Thyroid gland (tissue), 4 donors: ENCODE data around the gene SORCS2. TPM values are rescaled to one million over a fixed set of nuclear protein-coding genes. Genes with fewer than 3 reads are reported as not detected.

ENCODE experiments used
- DNase-seq, 2 donors: peaks; one replicate each; pipeline ENCODE4 v3.0.0-alpha.2; 2019
- H3K27ac ChIP-seq, 3 donors: fragments of 200-600 bp; sonication (generic); 1 replicate in 2 of 3; 2 replicates in 1 of 3; pipeline ENCODE4 v1.5.1; 2016 to 2019; ENCODE audit warnings: mild to moderate bottlenecking in 1 of 3, moderate library complexity in 1 of 3
- H3K27me3 ChIP-seq: fragments of 200-600 bp; sonication (generic); one replicate; pipeline ENCODE4 v1.5.1; 2019
- H3K36me3 ChIP-seq, 2 donors: fragments of 200-600 bp; sonication (generic); one replicate each; pipeline ENCODE4 v1.5.1; 2016 to 2019
- H3K4me1 ChIP-seq, 2 donors: fragments of 200-600 bp; sonication (generic); one replicate each; pipeline ENCODE4 v1.5.1; 2017 to 2019
- H3K4me3 ChIP-seq, 3 donors: fragments of 200-600 bp; sonication (generic); replicated peaks in 1 of 3; 1 replicate in 2 of 3; 2 replicates in 1 of 3; pipeline ENCODE4 v1.5.1; 2016; ENCODE audit warnings: mild to moderate bottlenecking in 1 of 3
- H3K9me3 ChIP-seq: fragments of 200-600 bp; sonication (generic); one replicate; pipeline ENCODE4 v1.5.1; 2017
- CTCF ChIP-seq, 6 experiments: fragments of 200-600 bp in 3 of 6; fragments of 450-650 bp in 3 of 6; sonication (generic) in 3 of 6; IDR thresholded peaks; one replicate each; pipeline ENCODE4 v1.5.1; 2016 to 2019; ENCODE audit warnings: antibody characterized with exemption in 6 of 6, mild to moderate bottlenecking in 2 of 6, inconsistent platforms in 1 of 6, moderate library complexity in 1 of 6
- POLR2A ChIP-seq, 2 donors: fragments of 450-650 bp; IDR thresholded peaks; one replicate each; pipeline ENCODE4 v1.6.1; 2017; ENCODE audit warnings: antibody characterized with exemption in 2 of 2, mild to moderate bottlenecking in 2 of 2, moderate library complexity in 1 of 2
- WGBS, 2 donors: methylation state at CpG; one replicate each; pipeline ENCODE4 v1.1.5; 2017; 5-methylcytosine and 5-hydroxymethylcytosine counted together
- intact Hi-C: fragments of 100-400 bp; cut with DNase I; formaldehyde crosslinking; loops from one replicate; pipeline ENCODE4 v1.15.1; 2023
- total RNA-seq, 4 donors: library from RNA; depleted of rRNA; stranded (reverse); fragments of >200 nt; gene quantifications; one replicate each; pipeline ENCODE4 v1.2.3, GENCODE V29; 2016

The SORCS2 gene
- total RNA-seq, 4 donors from 2014 or later, result 1.7 to 13.6 (median 3.6) TPM

GRCh38 chr4:7547368-7548040 is 355.2 kb downstream of the SORCS2 start:
- 73% methylated on average over 10 of the region's 10 CpGs for WGBS, 2 donors
- DNase-seq, result no peak
- H3K27me3 ChIP-seq, result no peaks in the 10 kb centered on the region

GRCh38 chr4:7549866-7550265 is 357.5 kb downstream of the SORCS2 start:
- Histone ChIP-seq H3K4me3 (no peak overlapping the region), H3K27me3 (no peaks in the 10 kb centered on the region), H3K9me3 (no peaks in the 10 kb centered on the region), H3K4me1 (no peaks in the 10 kb centered on the region), H3K27ac (no peak overlapping the region), H3K36me3 (no peaks in the 10 kb centered on the region)
- WGBS, 2 donors, result 81 to 88% methylated on average over 7 of the region's 7 CpGs
- intact Hi-C loops, result no loop called here
- DNase-seq, result no peak
- TF ChIP-seq CTCF (IDR thresholded peaks at IDR 0.05) (no peak), POLR2A (IDR thresholded peaks at IDR 0.05) (no peak)

More at GRCh38 chr4:7547368-7548040, 355.2 kb downstream of the SORCS2 start:
- TF ChIP-seq POLR2A (IDR thresholded peaks at IDR 0.05) (no peak), CTCF (IDR thresholded peaks at IDR 0.05) (no peak)
- H3K27ac ChIP-seq, result no peak overlapping the region
- H3K9me3 ChIP-seq, result no peaks in the 10 kb centered on the region
- intact Hi-C loops, result no loop called here
- no peaks in the 10 kb centered on the region for H3K4me1 ChIP-seq
- H3K36me3 ChIP-seq, result no peaks in the 10 kb centered on the region
- no peak overlapping the region for H3K4me3 ChIP-seq

GRCh38 chr4:7552466-7552865 is 360.1 kb downstream of the SORCS2 start:
- WGBS, 2 donors, result 93% methylated on average over 2 of the region's 3 CpGs
- no peak overlapping the region for H3K27ac ChIP-seq
- no peak for DNase-seq
- H3K36me3 ChIP-seq, result no peaks in the 10 kb centered on the region
- no peak overlapping the region for H3K4me3 ChIP-seq
- H3K4me1 ChIP-seq, result no peaks in the 10 kb centered on the region
- TF ChIP-seq POLR2A (IDR thresholded peaks at IDR 0.05), result no peak
- no peak for TF ChIP-seq CTCF (IDR thresholded peaks at IDR 0.05)
- H3K27me3 ChIP-seq, result no peaks in the 10 kb centered on the region
- H3K9me3 ChIP-seq, result no peaks in the 10 kb centered on the region
- intact Hi-C loops, result no loop called here

DNA sequence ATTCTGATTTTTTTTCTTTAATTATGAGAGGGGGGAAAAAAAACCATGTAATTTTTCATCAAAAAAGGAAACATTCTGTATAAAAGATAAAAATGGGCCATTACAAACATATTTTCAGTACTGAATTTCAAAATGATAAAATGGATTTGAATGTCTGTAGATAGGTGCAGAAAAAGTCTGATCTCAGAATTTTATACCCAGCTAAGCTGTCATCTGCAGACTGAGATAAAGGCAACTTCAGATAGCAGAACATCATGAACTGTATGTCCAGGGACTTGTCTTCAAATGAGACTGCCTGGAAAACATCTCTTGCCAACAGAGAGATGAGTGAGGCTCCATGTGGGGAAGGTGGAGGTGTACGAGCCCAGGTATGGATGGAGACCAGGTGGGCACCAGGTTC is 360.9 kb downstream of the SORCS2 start:
- H3K4me1 ChIP-seq, result no peaks in the 10 kb centered on the region
- H3K4me3 ChIP-seq, result no peak overlapping the region
- no peak overlapping the region for H3K27ac ChIP-seq
- 96 to 100% methylated on average over 1 of the region's 1 CpG for WGBS, 2 donors
- no peak for TF ChIP-seq POLR2A (IDR thresholded peaks at IDR 0.05)
- TF ChIP-seq CTCF (IDR thresholded peaks at IDR 0.05), result no peak
- H3K27me3 ChIP-seq, result no peaks in the 10 kb centered on the region
- no peak for DNase-seq
- no peaks in the 10 kb centered on the region for H3K9me3 ChIP-seq
- intact Hi-C loops, result no loop called here
- H3K36me3 ChIP-seq, result no peaks in the 10 kb centered on the region

- WGBS, 2 donors, result 60 to 74% methylated on average over 3 of the region's 3 CpGs
- intact Hi-C loops, result no loop called here
- Histone ChIP-seq H3K4me1 (no peaks in the 10 kb centered on the region), H3K27me3 (no peaks in the 10 kb centered on the region), H3K27ac (no peak overlapping the region), H3K9me3 (no peaks in the 10 kb centered on the region), H3K4me3 (no peak overlapping the region), H3K36me3 (no peaks in the 10 kb centered on the region)
- TF ChIP-seq CTCF (IDR thresholded peaks at IDR 0.05), result no peak
- TF ChIP-seq POLR2A (IDR thresholded peaks at IDR 0.05), result no peak
- DNase-seq, result no peak
Measured at GRCh38 chr4:7554905-7555304, 362.6 kb downstream of the SORCS2 start.
